Kidney epithelial cell (primary cell): ENCODE results near the gene PKD1L1. TPM values are rescaled to one million over a fixed set of nuclear protein-coding genes. Genes with fewer than 3 reads are reported as not detected.

Experiments
- DNase-seq: peaks from one replicate; pipeline ENCODE4 v3.0.0-alpha.2; 2010; ENCODE audit warnings: low read depth
- H3K27me3 ChIP-seq: 2 replicates; pipeline ENCODE4 v1.6.0; 2011; ENCODE audit warnings: low read length; ENCODE audit not compliant: control insufficient read depth, insufficient read depth
- H3K36me3 ChIP-seq: 2 replicates; pipeline ENCODE4 v1.5.1; 2011; ENCODE audit warnings: low read length; ENCODE audit not compliant: control insufficient read depth, insufficient read depth
- H3K4me3 ChIP-seq: 2 replicates; pipeline ENCODE4 v1.5.1; 2011; ENCODE audit warnings: low read depth, mild to moderate bottlenecking, control low read depth, low read length
- CTCF ChIP-seq: IDR thresholded peaks from 2 replicates; pipeline ENCODE4 v1.5.1; 2011; ENCODE audit warnings: mild to moderate bottlenecking, moderate library complexity, low read length, control low read depth, inconsistent platforms; ENCODE audit not compliant: insufficient read depth, poor library complexity, severe bottlenecking
- total RNA-seq: library from RNA; depleted of rRNA; stranded (reverse); fragments of >200 nt; gene quantifications from 2 replicates; pipeline ENCODE4 v1.2.3, GENCODE V29; 2015

Gene PKD1L1
- total RNA-seq, 1 donor from 2014 or later: 0.08 TPM

GRCh38 chr7:47912332-47912731, 35.9 kb downstream of the PKD1L1 start:
- no peak overlapping the region for H3K4me3 ChIP-seq
- H3K27me3 ChIP-seq: no peaks in the 10 kb centered on the region
- H3K36me3 ChIP-seq: no peaks in the 10 kb centered on the region
- TF ChIP-seq CTCF: no peak
- DNase-seq: no peak

GRCh38 chr7:47908720-47909119, 39.5 kb downstream of the PKD1L1 start:
- DNase-seq: no peak
- no peaks in the 10 kb centered on the region for H3K27me3 ChIP-seq
- no peaks in the 10 kb centered on the region for H3K36me3 ChIP-seq
- TF ChIP-seq CTCF: no peak
- no peak overlapping the region for H3K4me3 ChIP-seq

- Histone ChIP-seq H3K27me3 (no peaks in the 10 kb centered on the region), H3K4me3 (no peak overlapping the region), H3K36me3 (no peaks in the 10 kb centered on the region)
- no peak for TF ChIP-seq CTCF
- DNase-seq: no peak
Observed at GRCh38 chr7:47907981-47908616, 40.2 kb downstream of the PKD1L1 start.

GRCh38 chr7:47906883-47907282, 41.4 kb downstream of the PKD1L1 start:
- Histone ChIP-seq H3K36me3 (no peaks in the 10 kb centered on the region), H3K27me3 (no peaks in the 10 kb centered on the region), H3K4me3 (no peak overlapping the region)
- no peak for TF ChIP-seq CTCF
- no peak for DNase-seq

GRCh38 chr7:47905076-47905920, 43.0 kb downstream of the PKD1L1 start:
- TF ChIP-seq CTCF: no peak
- no peak overlapping the region for H3K4me3 ChIP-seq
- DNase-seq: no peak
- no peaks in the 10 kb centered on the region for H3K27me3 ChIP-seq
- H3K36me3 ChIP-seq: no peaks in the 10 kb centered on the region

GRCh38 chr7:47902013-47902412, 46.3 kb downstream of the PKD1L1 start:
- H3K4me3 ChIP-seq: no peak overlapping the region
- no peak for DNase-seq
- no peaks in the 10 kb centered on the region for H3K27me3 ChIP-seq
- TF ChIP-seq CTCF: no peak
- no peaks in the 10 kb centered on the region for H3K36me3 ChIP-seq
